Midbrain (tissue), 1 donor: ENCODE results near the gene SENP8.

Experiments
- DNase-seq: peaks from one replicate; lab custom pipeline; 2025; lab: John Stamatoyannopoulos, UW

Gene SENP8

DNA sequence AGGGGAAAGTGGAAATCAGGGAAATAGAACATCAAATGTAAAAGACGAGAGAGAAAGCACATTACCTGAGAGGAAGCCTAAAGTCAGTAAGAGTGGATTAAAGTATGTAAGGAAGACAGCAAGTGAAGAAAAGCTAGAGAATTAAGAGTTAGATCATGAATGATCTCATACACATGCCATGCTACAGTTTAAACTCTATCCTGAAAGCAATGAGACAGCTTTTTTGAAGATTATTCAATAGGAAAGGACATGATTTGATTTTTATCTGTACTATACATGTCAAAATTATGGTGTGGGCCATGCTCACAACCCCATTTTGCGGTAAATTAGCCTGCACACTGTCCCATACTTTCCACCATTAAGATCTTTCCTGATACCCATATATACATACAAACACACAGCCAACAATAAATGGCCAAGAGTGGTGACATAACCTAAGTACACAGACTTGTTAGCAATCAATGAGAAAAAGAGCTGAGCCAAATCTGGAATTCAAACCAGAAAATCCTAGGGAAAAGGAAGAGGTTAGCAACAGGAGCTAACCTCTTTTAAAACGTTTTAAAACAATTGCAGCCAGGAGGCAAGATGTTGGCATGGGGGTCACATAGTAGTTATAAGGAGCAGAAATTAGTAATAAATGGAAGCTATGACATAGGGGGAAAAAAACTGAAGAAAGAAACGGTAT lies 4.7 kb upstream of the SENP8 start:
- DNase-seq = no peak

DNA sequence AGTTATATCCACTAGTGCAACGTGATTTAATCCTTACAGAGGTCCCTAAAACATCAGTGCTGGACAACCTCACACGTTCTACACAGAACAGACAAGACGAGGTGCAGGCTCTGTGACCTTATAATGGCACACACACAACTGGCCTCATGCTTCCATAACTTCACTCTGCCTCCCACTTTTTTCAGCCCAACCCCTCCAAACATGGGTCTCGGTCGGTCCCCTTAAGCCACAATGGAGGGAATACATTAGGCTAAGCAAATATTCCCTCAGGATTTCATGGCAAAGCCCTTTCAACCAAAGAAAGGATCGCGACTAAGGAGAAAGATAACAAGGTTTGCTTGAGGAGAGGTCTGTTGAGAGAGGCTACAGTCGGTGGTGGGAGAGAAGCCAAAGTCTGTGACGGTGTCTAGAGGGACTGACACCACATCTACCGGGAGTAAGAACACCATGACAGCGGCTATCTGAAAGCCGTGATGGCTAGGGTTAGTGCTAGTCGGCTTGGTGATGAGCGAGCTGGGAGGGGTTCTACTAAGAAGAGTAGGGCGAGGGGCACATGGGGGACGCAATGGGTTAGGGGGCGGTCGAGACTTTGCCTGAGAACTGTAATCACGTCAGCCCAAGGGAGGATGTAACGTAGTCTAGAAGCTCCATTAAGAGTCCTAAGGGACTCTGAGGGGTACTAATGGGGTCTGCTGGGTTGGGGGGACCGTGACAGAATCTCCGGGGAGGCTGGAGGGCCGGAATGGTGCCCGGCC lies 1.3 kb upstream of the SENP8 start:
- peak; percentile 62 for DNase-seq

GRCh38 chr15:72117486-72118016 lies 652 bp upstream of the SENP8 start:
- DNase-seq = peak; percentile 60

GRCh38 chr15:72124218-72124617 lies 6.0 kb downstream of the SENP8 start:
- no peak for DNase-seq

DNA sequence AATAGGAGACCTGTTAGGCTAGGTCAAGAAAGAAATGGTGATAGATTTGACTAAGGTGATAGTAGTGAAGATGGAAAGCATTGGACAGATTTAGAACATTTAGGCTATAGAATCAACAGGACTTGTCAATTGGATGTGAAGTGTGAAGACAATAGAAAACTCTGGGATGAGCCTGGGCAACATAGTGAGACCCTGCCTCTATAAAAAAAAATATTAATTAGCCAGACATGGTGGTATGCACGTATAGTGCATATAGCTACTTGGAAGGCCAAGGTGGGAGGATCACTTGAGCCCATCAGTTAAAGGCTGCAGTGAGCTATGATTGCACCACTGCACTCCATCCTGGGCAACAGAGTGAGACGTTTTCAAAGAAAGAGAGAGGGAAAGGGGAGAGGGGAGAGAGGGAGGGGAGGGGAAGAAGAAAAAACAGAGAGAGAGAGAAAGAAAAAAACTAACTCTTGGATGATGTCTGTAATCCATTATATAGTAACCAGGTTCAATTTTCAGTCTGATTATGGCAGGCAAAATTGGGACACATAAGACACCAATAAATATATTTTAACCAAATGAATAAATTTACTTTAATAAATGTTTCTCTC lies 9.6 kb downstream of the SENP8 start:
- no peak for DNase-seq

GRCh38 chr15:72128359-72128758 lies 10.2 kb downstream of the SENP8 start:
- no peak for DNase-seq

DNA sequence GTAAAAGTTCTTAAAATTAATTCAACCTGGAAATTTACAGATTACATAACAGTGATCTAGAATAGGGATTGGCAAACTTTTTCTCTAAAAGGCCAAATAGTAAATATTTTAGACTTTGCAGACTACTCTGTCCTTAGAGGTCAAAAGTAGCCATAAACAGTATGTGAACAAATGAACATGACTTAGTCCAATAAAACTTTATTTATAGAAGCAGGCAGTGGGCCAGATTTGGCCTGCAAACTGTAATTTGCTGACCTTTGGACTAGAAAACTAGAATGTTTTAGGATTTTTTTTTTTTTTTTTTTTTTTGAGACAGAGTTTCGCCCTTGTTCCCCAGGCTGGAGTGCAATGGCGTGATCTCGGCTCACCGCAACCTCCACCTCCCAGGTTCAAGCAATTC lies 12.1 kb downstream of the SENP8 start:
- no peak for DNase-seq

DNA sequence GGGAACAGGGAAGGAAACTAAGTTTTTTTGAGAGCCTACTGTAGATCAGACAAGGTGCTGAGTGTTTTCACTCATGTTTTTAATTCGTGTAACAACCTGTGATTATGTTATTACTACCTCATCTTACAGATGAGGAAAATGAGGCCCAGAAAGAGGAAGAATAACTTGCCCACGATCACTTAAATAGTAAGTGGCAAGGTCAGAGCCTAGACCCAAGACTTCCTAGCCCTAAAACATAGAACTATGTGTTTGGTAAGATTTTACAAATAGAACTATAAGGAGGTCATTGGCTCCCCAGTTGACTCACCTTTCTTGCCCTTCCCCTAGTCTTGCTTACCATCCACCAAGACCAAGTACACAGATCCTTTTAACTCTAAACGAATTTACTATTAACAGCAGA lies 13.7 kb downstream of the SENP8 start:
- no peak for DNase-seq

DNA sequence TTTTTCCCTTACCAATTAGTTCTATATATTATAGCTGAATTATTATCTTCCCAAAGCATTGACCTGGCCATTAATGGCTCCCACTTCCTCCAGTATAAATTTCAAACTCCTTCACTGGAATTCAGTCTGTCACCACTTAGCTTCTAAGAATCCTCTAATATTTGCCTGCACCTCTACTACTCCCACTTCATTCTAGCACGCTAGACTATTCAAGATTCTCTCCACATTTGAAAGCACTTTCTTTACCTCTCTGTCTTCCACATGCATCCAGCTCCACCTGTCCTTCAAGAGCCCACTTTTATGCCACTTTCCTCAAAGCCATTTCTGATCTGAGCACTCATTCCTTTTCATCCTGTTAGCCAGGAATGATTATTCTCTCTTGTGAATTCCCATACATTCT lies 15.0 kb downstream of the SENP8 start:
- no peak for DNase-seq

DNA sequence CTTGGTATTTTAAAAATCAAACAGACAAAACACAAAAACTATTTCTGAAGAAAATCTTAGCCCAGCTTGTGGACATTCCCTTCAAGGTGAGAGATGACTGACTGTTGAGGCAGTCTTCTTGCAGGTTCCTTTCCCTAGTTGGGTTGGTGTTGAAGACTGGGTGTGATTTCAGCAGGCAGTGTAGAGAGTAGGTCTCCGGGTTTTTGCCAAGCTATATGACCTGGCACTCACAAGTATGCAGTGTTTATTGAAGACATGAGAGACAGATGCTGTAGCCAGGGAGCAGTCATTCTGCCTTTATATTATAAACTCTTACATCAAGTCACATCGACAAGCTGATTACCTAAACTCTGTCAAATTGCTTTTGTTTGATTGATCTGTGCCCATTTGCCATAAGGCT lies 17.5 kb downstream of the SENP8 start:
- DNase-seq = no peak

GRCh38 chr15:72136170-72137051 lies 18.2 kb downstream of the SENP8 start:
- DNase-seq = no peak

DNA sequence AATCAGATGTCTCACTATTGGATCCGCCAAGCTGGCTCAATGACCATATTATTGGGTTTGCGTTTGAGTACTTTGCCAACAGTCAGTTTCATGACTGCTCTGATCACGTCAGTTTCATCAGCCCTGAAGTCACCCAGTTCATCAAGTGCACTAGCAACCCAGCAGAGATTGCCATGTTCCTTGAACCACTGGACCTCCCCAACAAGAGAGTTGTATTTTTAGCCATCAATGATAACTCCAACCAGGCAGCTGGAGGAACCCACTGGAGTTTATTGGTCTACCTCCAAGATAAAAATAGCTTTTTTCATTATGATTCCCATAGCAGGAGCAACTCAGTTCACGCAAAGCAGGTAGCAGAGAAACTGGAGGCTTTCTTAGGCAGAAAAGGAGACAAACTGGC lies 21.5 kb downstream of the SENP8 start:
- DNase-seq = no peak

DNA sequence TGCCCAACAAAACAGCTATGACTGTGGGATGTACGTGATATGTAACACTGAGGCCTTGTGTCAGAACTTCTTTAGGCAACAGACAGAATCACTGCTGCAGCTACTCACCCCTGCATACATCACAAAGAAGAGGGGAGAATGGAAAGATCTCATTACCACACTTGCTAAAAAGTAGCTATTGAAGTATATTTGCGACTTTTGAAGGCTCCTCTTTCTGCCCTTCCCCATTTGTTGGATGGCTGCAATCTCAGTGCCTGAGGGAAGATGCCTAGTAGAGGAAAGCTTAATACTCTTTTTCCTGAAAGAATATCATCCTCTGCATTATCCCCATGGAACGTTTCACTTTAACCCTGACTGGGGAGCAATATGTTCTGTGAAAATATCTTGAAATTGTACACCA lies 21.9 kb downstream of the SENP8 start:
- no peak for DNase-seq

GRCh38 chr15:72141171-72142084 lies 23.2 kb downstream of the SENP8 start:
- DNase-seq = no peak

DNA sequence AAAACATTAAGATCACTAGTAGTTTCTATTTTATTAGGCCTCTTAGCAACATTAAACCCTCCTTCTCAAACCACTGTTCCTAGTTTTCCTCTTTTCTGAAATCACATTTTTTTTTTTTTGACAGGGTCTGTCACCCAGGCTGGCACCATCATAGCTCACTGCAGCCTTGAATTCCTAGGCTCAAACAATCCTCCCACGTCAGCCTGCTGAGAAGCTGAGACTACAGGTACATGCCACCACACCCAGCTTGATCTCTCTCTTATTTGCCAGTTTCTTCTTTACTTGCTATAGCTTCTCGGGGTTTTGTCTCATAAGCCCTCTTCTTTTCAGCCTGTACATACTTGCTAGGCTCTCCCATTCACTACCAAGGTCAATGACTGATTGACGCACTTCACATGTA lies 28.0 kb downstream of the SENP8 start:
- DNase-seq = no peak

GRCh38 chr15:72146934-72147333 lies 28.7 kb downstream of the SENP8 start:
- no peak for DNase-seq

DNA sequence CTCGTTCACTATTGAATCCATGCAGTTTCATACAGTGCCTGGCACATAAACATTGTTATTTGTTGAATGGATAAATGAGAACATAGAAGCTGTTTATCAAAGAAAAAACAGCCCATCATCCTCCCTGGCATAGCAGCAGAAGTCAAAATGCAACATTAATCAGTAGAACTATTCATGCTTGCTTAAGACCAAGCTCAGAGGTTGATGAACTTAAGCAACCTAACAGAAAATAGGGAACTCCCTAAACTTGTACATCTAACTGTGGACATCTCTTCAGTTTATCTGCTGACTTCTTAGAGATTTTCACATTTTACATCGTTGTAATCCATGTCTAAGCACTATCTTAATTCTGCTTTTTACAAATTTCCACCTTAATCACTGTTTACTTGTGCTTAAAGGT lies 29.2 kb downstream of the SENP8 start:
- DNase-seq = no peak

- no peak for DNase-seq
Observed at GRCh38 chr15:72153269-72154000, 35.2 kb downstream of the SENP8 start.

DNA sequence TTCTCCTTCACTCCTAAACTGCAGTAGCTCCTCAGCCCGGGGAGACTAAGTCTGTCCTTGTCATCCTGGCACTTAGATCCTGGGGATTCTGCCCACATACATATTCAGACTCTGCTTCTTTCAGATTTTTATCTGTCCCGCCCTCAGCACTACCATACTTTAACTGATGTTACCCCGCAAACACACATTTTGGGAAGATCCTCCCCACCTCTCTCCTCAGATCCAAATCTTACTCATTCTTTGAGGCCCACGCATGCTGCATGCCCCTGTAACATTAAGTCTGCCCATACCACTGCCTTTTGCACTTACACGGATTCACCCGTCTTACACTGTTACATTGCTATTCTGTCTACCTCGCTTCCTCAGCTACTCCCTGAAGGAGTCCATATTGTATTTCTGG lies 36.1 kb downstream of the SENP8 start:
- DNase-seq = no peak

DNA sequence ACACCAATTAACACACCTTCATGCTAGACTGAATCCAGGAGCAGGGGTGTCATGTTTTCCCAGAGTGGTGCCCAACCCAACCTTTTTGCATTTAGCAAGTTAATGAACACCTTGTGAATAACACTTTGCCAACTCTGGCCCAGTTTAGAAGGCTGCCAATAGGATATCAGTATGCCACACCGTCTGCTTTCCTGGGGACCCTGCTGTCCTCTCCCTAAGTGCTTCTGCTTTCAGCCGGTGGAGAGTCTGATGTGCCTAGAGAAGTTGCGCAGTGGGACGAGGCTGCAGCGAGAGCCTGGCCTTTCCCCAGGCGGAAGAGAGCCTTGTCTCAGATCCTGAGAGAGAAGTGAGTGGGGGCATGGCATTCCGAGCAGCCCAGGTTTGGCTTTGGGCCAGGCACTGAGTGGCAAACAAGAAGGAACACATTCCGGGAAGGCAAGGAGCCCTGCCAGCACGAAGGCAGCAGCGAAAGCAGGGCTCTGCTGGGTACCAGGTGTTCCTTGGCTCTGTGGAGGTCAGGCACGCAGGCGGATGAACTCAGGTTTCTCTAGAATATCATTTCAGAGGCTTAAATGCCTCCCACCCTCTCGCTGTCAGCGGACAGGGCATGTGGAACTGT lies 36.9 kb downstream of the SENP8 start:
- peak; percentile 36 for DNase-seq
